Endothelial cell of umbilical vein (primary cell): ENCODE data around the gene SCUBE3.

Experiments
- CTCF ChIP-seq, 2 donors: IDR thresholded peaks; 1 replicate in 1 of 2; 2 replicates in 1 of 2; pipeline ENCODE4 v1.5.1; 2011; ENCODE audit warnings: low read length in 2 of 2, mild to moderate bottlenecking in 2 of 2, moderate library complexity in 2 of 2, control low read depth in 1 of 2, inconsistent platforms in 1 of 2, low read depth in 1 of 2; ENCODE audit not compliant: insufficient read depth in 1 of 2; ENCODE audit errors: extremely low read depth in 1 of 2
- EZH2 ChIP-seq: IDR thresholded peaks from 2 replicates; pipeline ENCODE4 v1.6.1; 2012; ENCODE audit warnings: borderline replicate concordance, low read depth, mild to moderate bottlenecking, moderate library complexity, low read length, inconsistent platforms; ENCODE audit not compliant: severe bottlenecking
- MAX ChIP-seq: IDR thresholded peaks from 2 replicates; pipeline ENCODE4 v1.6.1; 2011; ENCODE audit not compliant: insufficient read depth, insufficient read length
- MYC ChIP-seq: IDR thresholded peaks from one replicate; pipeline ENCODE4 v1.6.1; 2011; ENCODE audit warnings: mild to moderate bottlenecking, low read depth, low read length
- POLR2A ChIP-seq: IDR thresholded peaks from 2 replicates; pipeline ENCODE4 v1.6.1; 2012; ENCODE audit warnings: low read depth, mild to moderate bottlenecking, control low read depth, low read length

DNA sequence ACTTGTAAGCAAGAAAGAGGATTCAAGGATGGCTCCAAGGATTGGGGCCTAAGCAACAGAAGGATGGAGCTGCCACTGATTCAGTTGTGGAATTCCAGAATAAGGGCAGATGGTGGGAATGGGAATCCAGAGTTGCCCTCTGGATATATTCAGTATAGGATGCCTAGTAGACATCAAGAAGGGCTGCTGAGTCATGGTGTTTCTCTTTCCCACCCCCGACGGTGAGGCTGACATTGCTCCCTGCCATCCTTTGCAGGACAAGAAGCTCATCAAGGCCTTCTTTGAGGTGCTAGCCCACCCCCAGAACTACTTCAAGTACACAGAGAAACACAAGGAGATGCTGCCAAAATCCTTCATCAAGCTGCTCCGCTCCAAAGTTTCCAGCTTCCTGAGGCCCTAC is 34.5 kb downstream of the SCUBE3 start:
- no peak for TF ChIP-seq CTCF (IDR thresholded peaks at IDR 0.05; ENCODE audit: extremely low read depth in 1 of 2, insufficient read depth in 1 of 2, low read depth in 1 of 2, low read length in 2 of 2)
- TF ChIP-seq POLR2A: no peak
- no peak for TF ChIP-seq EZH2
- TF ChIP-seq MYC: no peak
- no peak for TF ChIP-seq MAX
